Measurements from ENCODE around the gene WFIKKN1.

GRCh38 chr16:590188-590814, 40.5 kb upstream of the WFIKKN1 start:
- TF ChIP-seq, protein P1, sequence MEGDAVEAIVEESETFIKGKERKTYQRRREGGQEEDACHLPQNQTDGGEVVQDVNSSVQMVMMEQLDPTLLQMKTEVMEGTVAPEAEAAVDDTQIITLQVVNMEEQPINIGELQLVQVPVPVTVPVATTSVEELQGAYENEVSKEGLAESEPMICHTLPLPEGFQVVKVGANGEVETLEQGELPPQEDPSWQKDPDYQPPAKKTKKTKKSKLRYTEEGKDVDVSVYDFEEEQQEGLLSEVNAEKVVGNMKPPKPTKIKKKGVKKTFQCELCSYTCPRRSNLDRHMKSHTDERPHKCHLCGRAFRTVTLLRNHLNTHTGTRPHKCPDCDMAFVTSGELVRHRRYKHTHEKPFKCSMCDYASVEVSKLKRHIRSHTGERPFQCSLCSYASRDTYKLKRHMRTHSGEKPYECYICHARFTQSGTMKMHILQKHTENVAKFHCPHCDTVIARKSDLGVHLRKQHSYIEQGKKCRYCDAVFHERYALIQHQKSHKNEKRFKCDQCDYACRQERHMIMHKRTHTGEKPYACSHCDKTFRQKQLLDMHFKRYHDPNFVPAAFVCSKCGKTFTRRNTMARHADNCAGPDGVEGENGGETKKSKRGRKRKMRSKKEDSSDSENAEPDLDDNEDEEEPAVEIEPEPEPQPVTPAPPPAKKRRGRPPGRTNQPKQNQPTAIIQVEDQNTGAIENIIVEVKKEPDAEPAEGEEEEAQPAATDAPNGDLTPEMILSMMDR (IDR thresholded peaks at IDR 0.05; ENCODE audit: low read depth, low read length) = no peak
- TF ChIP-seq EZH2phosphoT487 (IDR thresholded peaks at IDR 0.05; ENCODE audit: low read depth) = no peak
